ENCODE measurements around the gene CPLX1.

The CPLX1 gene

DNA sequence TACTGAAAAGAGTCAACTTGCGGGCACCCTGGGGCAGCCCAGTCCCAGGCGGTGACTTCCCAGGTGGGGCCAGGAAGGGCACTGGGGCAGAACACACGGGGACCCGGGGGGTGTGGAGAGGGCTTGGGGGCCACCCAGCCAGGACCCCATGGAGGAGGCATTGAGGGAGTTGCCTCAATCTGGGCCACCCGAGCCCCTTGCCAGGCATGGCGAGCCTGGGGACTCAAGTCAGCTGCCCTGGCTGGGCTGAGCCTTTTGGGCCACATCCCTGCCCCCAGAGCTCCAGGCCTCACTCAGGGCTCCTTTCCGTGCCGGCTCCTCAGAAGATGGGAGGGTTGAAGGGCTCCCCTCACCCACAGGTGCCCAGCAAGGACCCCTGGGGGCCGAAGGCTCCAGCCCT lies 6.6 kb upstream of the CPLX1 start:
- DNase-seq (ENCODE audit: low spot score): no peak

DNA sequence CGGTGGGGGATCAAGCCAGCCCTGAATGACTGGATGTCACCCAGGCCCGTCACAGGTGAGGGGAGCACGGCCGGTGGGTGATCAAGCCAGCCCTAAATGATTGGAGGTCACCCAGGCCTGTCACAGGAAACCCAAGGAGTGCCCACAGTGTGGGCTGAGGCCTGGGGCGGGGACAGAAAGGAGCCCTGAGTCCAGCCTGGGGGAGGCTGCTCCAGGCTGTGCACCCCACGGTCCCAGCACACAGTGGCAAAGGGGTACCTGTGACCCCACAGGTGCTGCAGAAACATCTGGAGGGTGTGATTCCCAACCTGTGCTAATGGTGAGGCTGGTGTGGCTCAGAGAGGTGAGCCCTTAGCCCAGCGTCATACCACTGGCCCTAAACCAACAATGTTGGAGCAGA lies 6.2 kb upstream of the CPLX1 start:
- DNase-seq (ENCODE audit: low spot score): no peak

- no peak for DNase-seq (ENCODE audit: low spot score)
These were observed 5.5 kb upstream of the CPLX1 start for GRCh38 chr4:831483-831805.

DNA sequence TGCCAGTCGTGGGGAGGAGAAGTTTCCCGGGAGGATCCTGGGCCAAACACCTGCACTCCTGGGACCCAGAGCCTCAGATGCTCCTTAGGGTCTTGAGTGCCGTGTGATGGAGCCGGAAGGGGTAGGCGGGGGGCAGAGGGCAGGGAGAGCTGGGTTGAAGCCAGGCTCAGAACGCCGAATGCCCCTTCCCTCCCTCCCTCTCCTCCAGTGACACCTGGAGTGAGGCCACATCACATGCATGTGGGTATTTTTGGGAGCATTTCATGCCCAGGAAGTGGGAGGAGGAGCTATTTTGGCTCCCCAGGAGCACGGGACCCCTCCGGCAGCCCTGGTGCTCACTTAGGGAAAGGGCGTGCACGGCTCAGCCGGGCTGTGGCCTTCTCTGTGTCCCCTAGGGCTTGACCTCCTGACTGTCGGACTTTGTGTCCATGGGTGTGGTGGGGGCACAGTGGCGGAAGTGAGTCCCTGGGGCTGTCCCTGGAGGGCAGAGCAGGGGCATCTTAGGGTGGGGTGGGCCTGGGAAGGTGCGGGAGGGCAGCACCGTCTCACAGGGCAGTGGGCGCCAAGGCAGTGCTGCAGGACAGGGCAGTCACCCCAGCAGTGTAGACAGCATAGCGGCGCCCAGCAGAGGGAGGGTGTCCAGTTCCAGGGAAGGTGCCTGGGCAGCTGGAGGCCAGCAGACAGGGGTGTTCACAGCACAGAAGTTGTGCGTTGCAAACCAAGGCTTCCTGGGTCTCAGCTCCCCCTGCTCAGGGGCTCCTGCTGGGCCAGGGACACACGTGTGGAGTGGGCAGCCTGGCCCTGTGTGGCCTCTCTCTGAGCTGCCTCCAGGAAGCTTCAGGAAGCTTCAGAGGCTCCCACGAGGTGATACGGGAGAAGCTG lies 4.9 kb upstream of the CPLX1 start:
- DNase-seq (ENCODE audit: low spot score): no peak

DNA sequence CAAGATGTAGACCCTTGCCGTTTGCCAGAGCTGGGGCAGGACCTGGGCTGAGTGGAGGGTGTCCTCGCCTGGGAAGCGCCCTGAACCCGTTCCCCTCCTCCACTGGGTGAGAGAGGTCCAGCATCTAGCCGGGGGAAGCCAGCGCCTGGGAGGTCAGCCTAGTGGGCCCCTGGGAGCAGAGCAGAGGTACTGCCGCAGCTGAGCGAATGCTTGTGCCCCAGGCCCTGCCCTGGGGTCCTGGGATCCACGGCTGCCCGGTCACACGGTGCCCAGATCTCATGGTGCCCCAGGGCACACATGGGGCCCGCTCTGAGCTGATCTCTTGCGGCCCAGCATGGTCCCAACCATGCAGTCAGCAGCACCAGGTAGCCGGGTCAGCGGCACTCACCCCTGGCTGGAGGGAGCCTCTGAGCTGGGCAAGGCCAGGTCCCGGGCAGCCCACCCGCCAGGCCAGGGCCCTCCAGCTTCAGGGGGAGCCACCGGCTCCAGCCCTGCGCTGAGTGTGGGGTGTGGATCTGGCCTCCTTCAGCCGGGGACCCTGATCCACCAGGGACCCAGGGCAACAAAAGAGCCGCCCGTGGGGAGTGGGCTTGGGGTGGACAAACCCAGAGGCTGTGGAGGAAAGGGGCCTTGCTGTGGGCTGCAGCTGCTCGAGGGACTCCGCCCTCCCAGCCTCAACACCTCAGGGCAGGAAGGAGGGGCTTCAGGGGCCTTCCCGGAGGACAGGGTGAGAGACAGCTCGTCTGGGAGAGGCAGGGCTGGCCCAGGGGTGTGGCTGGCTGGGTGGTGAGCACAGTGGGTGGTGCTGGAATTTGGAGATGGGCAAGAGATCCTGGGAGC lies 4.1 kb upstream of the CPLX1 start:
- DNase-seq (ENCODE audit: low spot score): no peak

DNA sequence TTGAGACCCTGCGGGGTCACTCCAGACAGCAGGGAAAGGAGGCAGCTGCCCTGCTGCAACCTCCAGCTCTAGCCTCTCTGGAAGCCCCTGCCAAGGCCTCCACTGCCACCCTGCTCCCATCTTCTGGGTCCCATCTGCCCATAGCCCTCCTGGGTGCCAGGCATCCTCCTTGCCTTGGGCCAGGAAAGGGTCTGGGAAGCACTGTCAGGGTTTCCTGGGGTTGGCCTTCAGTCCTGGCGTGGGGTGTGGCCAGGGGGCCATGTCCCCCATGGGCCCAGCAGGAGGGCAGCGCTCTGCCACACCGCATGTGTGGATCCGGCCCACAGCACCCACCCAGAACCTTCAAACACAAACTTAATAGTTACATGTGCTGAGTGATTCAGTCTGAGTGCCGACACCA lies 3.4 kb upstream of the CPLX1 start:
- DNase-seq (ENCODE audit: low spot score): no peak

DNA sequence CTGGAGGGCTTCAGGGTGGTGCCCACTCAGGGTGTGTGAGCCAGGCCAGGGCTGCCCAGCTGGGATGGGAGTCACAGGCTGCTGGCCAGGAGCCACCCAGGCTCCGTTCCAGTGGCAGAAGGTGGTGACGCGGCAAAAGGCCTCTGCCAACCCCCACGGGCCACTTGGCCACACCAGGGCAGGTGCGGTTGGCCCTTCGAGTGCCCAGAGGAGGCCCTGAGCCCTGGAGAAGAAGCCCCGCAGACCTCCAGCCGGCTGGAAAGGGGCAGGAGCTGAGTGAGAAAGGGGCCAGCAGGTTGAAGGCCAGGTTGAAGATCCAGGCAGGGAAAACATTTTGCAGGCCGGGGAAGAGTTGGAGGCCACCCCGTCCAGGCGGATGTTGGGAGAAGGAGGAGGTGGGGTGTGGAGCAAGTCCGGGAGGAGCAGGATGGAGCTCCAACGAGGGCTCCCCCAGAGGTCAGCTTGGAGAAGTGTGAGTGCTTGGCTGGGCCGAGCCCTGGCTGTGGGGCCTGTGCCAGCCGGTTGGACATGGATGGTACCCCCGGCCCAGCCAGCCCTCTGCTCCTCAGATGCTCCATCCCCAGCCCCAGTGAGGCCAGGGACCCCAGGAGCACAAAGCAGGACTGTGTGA lies 2.8 kb upstream of the CPLX1 start:
- DNase-seq (ENCODE audit: low spot score): no peak

DNA sequence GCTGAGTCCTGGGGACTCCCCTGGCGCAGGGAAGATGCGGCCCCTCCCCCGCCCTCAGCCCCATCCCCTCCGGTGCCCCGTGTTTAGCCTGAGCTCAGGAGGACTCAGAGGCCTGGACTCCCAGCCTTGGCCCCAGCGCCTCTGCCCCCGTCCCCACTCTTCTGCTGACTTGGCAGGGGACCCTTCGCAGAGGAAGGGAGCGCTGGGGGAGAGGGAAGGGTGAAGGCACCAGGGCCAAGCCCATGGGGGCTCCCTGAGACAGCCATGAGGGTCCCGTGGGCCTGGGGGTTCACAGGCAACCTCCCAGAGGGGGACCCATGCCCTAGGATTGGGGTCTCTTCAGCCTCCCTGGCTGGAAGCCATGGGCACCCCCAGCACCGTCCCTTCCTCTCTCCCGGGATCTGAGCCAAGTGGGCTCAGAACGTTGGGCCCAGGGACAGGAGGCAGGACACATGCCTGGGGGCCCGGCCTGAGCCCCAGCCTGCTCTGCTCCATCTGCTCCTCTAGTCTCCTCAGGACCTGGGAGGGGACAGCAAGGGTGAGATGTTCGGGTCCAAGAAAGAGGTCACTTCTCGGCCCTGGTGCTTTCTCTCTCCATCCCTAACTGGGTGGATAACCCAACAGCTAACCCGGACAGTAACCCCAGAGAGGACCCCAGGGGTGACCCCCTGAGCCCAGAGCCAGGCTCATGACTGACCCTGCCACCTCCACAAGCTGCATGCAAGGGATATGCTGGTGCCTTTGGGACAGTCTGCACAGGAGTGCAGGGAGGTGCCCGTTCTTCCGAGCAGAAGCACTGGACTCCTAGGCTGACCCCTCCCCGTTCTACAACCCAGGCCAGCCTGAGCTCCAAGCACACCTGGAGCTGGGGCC lies 1.5 kb upstream of the CPLX1 start:
- DNase-seq (ENCODE audit: low spot score): no peak

GRCh38 chr4:826508-827208 lies 729 bp upstream of the CPLX1 start:
- no peak for DNase-seq (ENCODE audit: low spot score)

GRCh38 chr4:825063-825970 lies 612 bp downstream of the CPLX1 start:
- no peak for DNase-seq (ENCODE audit: low spot score)

DNA sequence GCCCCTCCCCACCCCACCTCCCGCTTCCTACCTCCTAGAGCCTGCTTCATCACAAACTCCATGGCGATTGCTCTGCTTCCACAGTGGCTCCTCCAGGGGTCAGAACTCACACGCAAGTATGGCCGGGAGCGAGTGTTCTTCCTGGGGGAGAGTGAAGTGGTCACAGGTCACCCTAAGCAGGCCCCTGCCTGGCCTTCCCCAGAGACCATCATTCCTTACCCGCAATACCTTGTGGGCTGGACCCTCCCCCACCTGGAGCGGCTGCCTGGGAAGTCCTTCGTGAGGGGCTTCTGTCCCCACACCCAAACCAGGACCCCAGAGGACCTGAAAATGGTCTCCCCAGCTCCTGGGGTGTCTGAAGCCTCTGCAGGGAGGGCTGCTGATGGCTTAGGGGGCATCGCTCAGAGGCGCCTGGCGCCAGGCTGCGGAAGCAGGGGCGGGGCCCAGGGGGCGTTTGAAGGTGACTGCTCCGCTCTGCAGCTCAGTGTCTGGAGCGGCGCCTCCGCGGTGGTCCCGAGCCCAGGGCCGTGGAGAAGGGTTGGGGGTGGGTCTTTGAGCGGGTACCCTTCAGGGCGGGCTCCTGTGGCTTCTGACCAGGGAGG lies 1.4 kb downstream of the CPLX1 start:
- no peak for DNase-seq (ENCODE audit: low spot score)

DNA sequence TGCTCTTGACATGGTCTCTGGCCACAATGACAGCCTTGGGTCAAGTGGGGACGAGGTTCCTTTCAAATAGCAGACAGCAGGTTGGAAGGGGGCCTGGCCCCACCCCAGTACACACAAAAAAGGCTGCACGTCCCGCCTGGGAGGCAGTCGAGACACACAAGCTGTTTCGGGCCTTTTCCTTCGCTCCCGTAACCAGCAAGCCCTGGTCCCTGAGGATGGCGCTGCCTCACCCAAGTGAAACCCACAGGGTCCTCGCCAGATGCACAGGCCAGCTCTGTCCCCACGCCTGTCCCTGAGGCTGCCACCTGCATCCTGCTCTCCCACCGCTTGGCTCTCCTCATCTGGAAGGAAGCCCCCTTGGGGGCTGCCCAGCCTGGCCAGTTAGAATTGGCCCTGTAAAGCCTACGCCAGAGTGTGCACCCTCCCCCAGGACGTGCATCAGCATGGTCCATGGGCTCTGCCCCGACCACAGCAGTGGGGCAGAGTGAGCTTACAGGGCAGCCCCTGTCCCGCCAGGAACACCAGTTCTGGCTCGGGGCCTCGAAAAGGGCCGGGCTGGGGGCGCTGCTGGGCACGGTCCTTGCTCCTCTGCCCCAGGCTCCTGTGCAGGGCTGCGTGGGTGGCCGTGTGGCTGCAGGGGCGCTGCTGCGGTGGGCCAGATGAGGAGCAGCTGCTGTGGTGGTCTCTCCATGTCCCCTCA lies 2.0 kb downstream of the CPLX1 start:
- DNase-seq (ENCODE audit: low spot score): no peak

GRCh38 chr4:823176-823760 lies 2.7 kb downstream of the CPLX1 start:
- DNase-seq (ENCODE audit: low spot score): no peak

- no peak for DNase-seq (ENCODE audit: low spot score)
These were observed 3.4 kb downstream of the CPLX1 start for GRCh38 chr4:822361-823175.

- DNase-seq (ENCODE audit: low spot score): no peak
These were observed 4.3 kb downstream of the CPLX1 start for GRCh38 chr4:821631-822030.

- DNase-seq (ENCODE audit: low spot score): no peak
These were observed 4.7 kb downstream of the CPLX1 start for GRCh38 chr4:821181-821591.

GRCh38 chr4:820230-821172 lies 5.4 kb downstream of the CPLX1 start:
- no peak for DNase-seq (ENCODE audit: low spot score)
